H9 (cell line): Measurements from ENCODE around the gene GBE1. TPM values are rescaled to one million over a fixed set of nuclear protein-coding genes. Genes with fewer than 3 reads are reported as not detected.

Experiments used
- DNase-seq: peaks from one replicate; pipeline ENCODE4 v3.0.0-alpha.2; 2017
- H2AFZ ChIP-seq: one replicate; pipeline ENCODE4 v1.6.1; 2013; ENCODE audit warnings: mild to moderate bottlenecking, low read length, control low read depth, moderate library complexity
- H2AK5ac ChIP-seq: 2 replicates; pipeline ENCODE4 v1.6.1; 2013; ENCODE audit warnings: low read length, control low read depth, mixed read lengths; ENCODE audit not compliant: insufficient read length
- H2BK120ac ChIP-seq: one replicate; pipeline ENCODE4 v1.6.1; 2013; ENCODE audit warnings: low read depth, mild to moderate bottlenecking, low read length, control low read depth, inconsistent platforms; ENCODE audit not compliant: poor library complexity, severe bottlenecking
- H2BK12ac ChIP-seq: 2 replicates; pipeline ENCODE4 v1.6.1; 2013; ENCODE audit warnings: low read length, control low read depth, mixed read lengths, low read depth; ENCODE audit not compliant: insufficient read length
- H2BK15ac ChIP-seq: 2 replicates; pipeline ENCODE4 v1.6.1; 2013; ENCODE audit warnings: low read depth, low read length, control low read depth
- H2BK20ac ChIP-seq: one replicate; pipeline ENCODE4 v1.6.1; 2013; ENCODE audit warnings: low read depth, mild to moderate bottlenecking, low read length, control low read depth, inconsistent platforms; ENCODE audit not compliant: poor library complexity, severe bottlenecking
- H2BK5ac ChIP-seq: 2 replicates; pipeline ENCODE4 v1.6.1; 2013; ENCODE audit warnings: low read length, control low read depth, mixed read lengths; ENCODE audit not compliant: insufficient read length
- H3K14ac ChIP-seq: 2 replicates; pipeline ENCODE4 v1.6.1; 2013; ENCODE audit warnings: low read length, control low read depth; ENCODE audit not compliant: insufficient read depth
- H3K18ac ChIP-seq: 2 replicates; pipeline ENCODE4 v1.6.1; 2013; ENCODE audit warnings: low read depth, mild to moderate bottlenecking, mixed read lengths, low read length, control low read depth; ENCODE audit not compliant: insufficient read length
- H3K23ac ChIP-seq: 2 replicates; pipeline ENCODE4 v1.6.1; 2013; ENCODE audit warnings: low read length, control low read depth, mixed read lengths, low read depth; ENCODE audit not compliant: insufficient read length
- H3K23me2 ChIP-seq: 2 replicates; pipeline ENCODE4 v1.6.1; 2013; ENCODE audit warnings: low read depth, mild to moderate bottlenecking, mixed read lengths, low read length, control low read depth; ENCODE audit not compliant: insufficient read length, poor library complexity, severe bottlenecking
- H3K27ac ChIP-seq: 2 replicates; pipeline ENCODE4 v1.5.1; 2013; ENCODE audit warnings: low read length, control low read depth, mixed read lengths, low read depth; ENCODE audit not compliant: insufficient read length
- H3K27me3 ChIP-seq: 2 replicates; pipeline ENCODE4 v1.6.1; 2013; ENCODE audit warnings: low read length, control low read depth, inconsistent platforms; ENCODE audit not compliant: insufficient read depth
- H3K4ac ChIP-seq: 2 replicates; pipeline ENCODE4 v1.6.1; 2013; ENCODE audit warnings: low read depth, mild to moderate bottlenecking, control low read depth, inconsistent platforms, low read length, moderate library complexity
- H3K4me1 ChIP-seq: 2 replicates; pipeline ENCODE4 v1.6.1; 2013; ENCODE audit warnings: low read length, control low read depth, inconsistent platforms; ENCODE audit not compliant: insufficient read depth
- H3K4me2 ChIP-seq: 2 replicates; pipeline ENCODE4 v1.6.1; 2013; ENCODE audit warnings: low read length, control low read depth, mixed read lengths; ENCODE audit not compliant: insufficient read length, insufficient read depth
- H3K56ac ChIP-seq: 2 replicates; pipeline ENCODE4 v1.6.1; 2013; ENCODE audit warnings: low read depth, mild to moderate bottlenecking, mixed read lengths, low read length, control low read depth; ENCODE audit not compliant: insufficient read length
- H3K79me1 ChIP-seq: 2 replicates; pipeline ENCODE4 v1.6.1; 2013; ENCODE audit warnings: low read depth, mild to moderate bottlenecking, moderate library complexity, low read length, control low read depth, inconsistent platforms; ENCODE audit not compliant: insufficient read depth, poor library complexity, severe bottlenecking
- H3K79me2 ChIP-seq: 2 replicates; pipeline ENCODE4 v1.6.1; 2013; ENCODE audit warnings: low read length, control low read depth, inconsistent platforms; ENCODE audit not compliant: insufficient read depth
- H3K9ac ChIP-seq: 2 replicates; pipeline ENCODE4 v1.6.1; 2013; ENCODE audit warnings: low read length, control low read depth, mixed read lengths; ENCODE audit not compliant: insufficient read length; ENCODE audit errors: extremely low read depth
- H3K9me3 ChIP-seq: one replicate; pipeline ENCODE4 v1.6.1; 2013; ENCODE audit warnings: low read depth, low read length, inconsistent platforms; ENCODE audit not compliant: control insufficient read depth
- H3T11ph ChIP-seq: one replicate; pipeline ENCODE4 v1.6.1; 2013; ENCODE audit warnings: mild to moderate bottlenecking, low read length, control low read depth, inconsistent platforms
- H4K20me1 ChIP-seq: one replicate; pipeline ENCODE4 v1.6.1; 2013; ENCODE audit not compliant: control insufficient read depth, insufficient read length, insufficient read depth
- H4K5ac ChIP-seq: 2 replicates; pipeline ENCODE4 v1.6.1; 2013; ENCODE audit warnings: low read depth, mild to moderate bottlenecking, mixed read lengths, low read length, control low read depth; ENCODE audit not compliant: insufficient read length
- H4K8ac ChIP-seq: replicated peaks from 2 replicates; pipeline ENCODE4 v1.6.1; 2013; ENCODE audit warnings: low read length, control low read depth, mixed read lengths, low read depth; ENCODE audit not compliant: insufficient read length
- H4K91ac ChIP-seq: 2 replicates; pipeline ENCODE4 v1.6.1; 2013; ENCODE audit warnings: low read depth, mild to moderate bottlenecking, moderate library complexity, mixed read lengths, low read length, control low read depth; ENCODE audit not compliant: insufficient read length
- H3K27ac Mint-ChIP-seq, 3 experiments: 2 replicates in 2 of 3; 3 replicates in 1 of 3; pipeline ENCODE4 v1.8.0; 2020 to 2021; ENCODE audit warnings: mixed read lengths in 3 of 3, mild to moderate bottlenecking in 1 of 3, moderate library complexity in 1 of 3
- H3K27me3 Mint-ChIP-seq: 2 replicates; pipeline ENCODE4 v1.8.0; 2021; ENCODE audit warnings: low read depth, mild to moderate bottlenecking, moderate library complexity, mixed read lengths
- H3K36me3 Mint-ChIP-seq, 3 experiments: 2 replicates in 2 of 3; 3 replicates in 1 of 3; pipeline ENCODE4 v1.8.0; 2020 to 2021; ENCODE audit warnings: low read depth in 3 of 3, mixed read lengths in 3 of 3; ENCODE audit not compliant: insufficient read depth in 1 of 3
- H3K4me1 Mint-ChIP-seq, 2 experiments: 2 replicates each; pipeline ENCODE4 v1.8.0; 2020; ENCODE audit warnings: mixed read lengths in 2 of 2
- H3K4me3 Mint-ChIP-seq, 2 experiments: 2 replicates in 1 of 2; 3 replicates in 1 of 2; pipeline ENCODE4 v1.8.0; 2020 to 2021; ENCODE audit warnings: mild to moderate bottlenecking in 2 of 2, mixed read lengths in 2 of 2, moderate library complexity in 1 of 2
- H3K9me3 Mint-ChIP-seq, 2 experiments: 2 replicates in 1 of 2; 3 replicates in 1 of 2; pipeline ENCODE4 v1.8.0; 2020; ENCODE audit warnings: mild to moderate bottlenecking in 2 of 2, mixed read lengths in 2 of 2, moderate library complexity in 1 of 2
- WGBS: extraction: QIAGEN DNeasy Blood & Tissue Kit; methylation state at CpG from one replicate; pipeline ENCODE4 v1.1.7; 2013; ENCODE audit warnings: missing lambda C conversion rate, low lambda C conversion rate, mixed read lengths; ENCODE audit not compliant: insufficient read length; ENCODE audit errors: extremely low coverage; 5-methylcytosine and 5-hydroxymethylcytosine counted together
- total RNA-seq: library from RNA; stranded (reverse); gene quantifications from 2 replicates; pipeline ENCODE4 v1.2.1, GENCODE V29; 2021
- TF ChIP-seq, protein P1 (sequence below): fragments of 200-600 bp; sonication (generic); conservative IDR thresholded peaks from 3 replicates; pipeline ENCODE4 v1.8.0; 2021; ENCODE audit warnings: antibody characterized with exemption, mild to moderate bottlenecking

GBE1 gene
- total RNA-seq, 1 experiment from 2014 or later = 13.8 TPM

DNA sequence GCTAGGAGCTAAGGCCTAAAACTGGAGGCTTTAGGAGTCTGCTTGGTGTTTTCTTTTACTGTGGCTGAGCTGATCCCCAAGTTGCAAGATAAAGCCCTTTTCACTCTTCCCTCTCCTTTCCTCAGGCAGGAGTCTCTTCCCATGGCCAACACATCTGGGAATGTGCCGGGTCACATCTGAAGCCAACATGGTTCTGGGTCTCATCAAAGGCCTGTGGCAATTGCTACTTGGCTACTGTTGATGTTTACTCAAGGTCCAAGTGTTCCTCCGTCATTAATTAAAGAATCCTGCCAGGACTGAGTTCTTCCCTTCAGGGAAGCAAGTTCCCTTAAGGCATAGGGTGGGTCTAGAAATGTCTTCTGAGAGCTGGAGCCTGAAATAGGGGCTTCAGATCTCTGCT, 230.2 kb downstream of the GBE1 start:
- no peak overlapping the region for H4K8ac ChIP-seq
- no peak overlapping the region for H3K4ac ChIP-seq
- Mint-ChIP-seq H3K4me3 (no peak overlapping the region), H3K27me3 (no peaks in the 10 kb centered on the region), H3K27ac (no peak overlapping the region; a peak in 1 of 7 replicates), H3K36me3 (peaks cover 0 to 3% (median 0%) of the 10 kb centered on the region in 3 experiments; a peak in 3 of 7 replicates), H3K9me3 (no peaks in the 10 kb centered on the region; a peak in 1 of 5 replicates), H3K4me1 (peaks cover 3 to 6% of the 10 kb centered on the region in 2 experiments)
- H2BK20ac ChIP-seq = no peak overlapping the region
- no peak overlapping the region for H3K9ac ChIP-seq
- no peak overlapping the region for H4K91ac ChIP-seq
- no peaks in the 10 kb centered on the region for H3K4me1 ChIP-seq
- H3K18ac ChIP-seq = no peak overlapping the region
- no peaks in the 10 kb centered on the region for H3K9me3 ChIP-seq
- no peaks in the 10 kb centered on the region for H3K27me3 ChIP-seq
- no CpG with 5 or more reads among the region's 2 CpGs for WGBS
- H3K56ac ChIP-seq = no peak overlapping the region
- no peak overlapping the region for H3K23ac ChIP-seq
- no peak overlapping the region for H3K4me2 ChIP-seq
- no peaks in the 10 kb centered on the region for H3K79me2 ChIP-seq
- H2BK5ac ChIP-seq = no peak overlapping the region
- no peak overlapping the region for H2BK15ac ChIP-seq
- H3K27ac ChIP-seq = no peak overlapping the region
- H2AFZ ChIP-seq = no peak overlapping the region
- no peaks in the 10 kb centered on the region for H4K20me1 ChIP-seq
- TF ChIP-seq, protein P1, sequence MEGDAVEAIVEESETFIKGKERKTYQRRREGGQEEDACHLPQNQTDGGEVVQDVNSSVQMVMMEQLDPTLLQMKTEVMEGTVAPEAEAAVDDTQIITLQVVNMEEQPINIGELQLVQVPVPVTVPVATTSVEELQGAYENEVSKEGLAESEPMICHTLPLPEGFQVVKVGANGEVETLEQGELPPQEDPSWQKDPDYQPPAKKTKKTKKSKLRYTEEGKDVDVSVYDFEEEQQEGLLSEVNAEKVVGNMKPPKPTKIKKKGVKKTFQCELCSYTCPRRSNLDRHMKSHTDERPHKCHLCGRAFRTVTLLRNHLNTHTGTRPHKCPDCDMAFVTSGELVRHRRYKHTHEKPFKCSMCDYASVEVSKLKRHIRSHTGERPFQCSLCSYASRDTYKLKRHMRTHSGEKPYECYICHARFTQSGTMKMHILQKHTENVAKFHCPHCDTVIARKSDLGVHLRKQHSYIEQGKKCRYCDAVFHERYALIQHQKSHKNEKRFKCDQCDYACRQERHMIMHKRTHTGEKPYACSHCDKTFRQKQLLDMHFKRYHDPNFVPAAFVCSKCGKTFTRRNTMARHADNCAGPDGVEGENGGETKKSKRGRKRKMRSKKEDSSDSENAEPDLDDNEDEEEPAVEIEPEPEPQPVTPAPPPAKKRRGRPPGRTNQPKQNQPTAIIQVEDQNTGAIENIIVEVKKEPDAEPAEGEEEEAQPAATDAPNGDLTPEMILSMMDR = no peak
- no peak overlapping the region for H2BK120ac ChIP-seq
- no peak overlapping the region for H4K5ac ChIP-seq
- no peak overlapping the region for H3K14ac ChIP-seq
- no peaks in the 10 kb centered on the region for H3K23me2 ChIP-seq
- no peak overlapping the region for H2AK5ac ChIP-seq
- no peak overlapping the region for H2BK12ac ChIP-seq
- H3K79me1 ChIP-seq = no peaks in the 10 kb centered on the region
- H3T11ph ChIP-seq = no peak overlapping the region
- DNase-seq = no peak
